H4 (cell line): ENCODE data around the gene LDLRAP1. TPM values are rescaled to one million over a fixed set of nuclear protein-coding genes. Genes with fewer than 3 reads are reported as not detected.

Experiments used
- DNase-seq: peaks from one replicate; pipeline ENCODE4 v3.0.0-alpha.2; 2015; ENCODE audit warnings: low spot score
- total RNA-seq: library from RNA; depleted of rRNA; stranded (reverse); fragments of >200 nt; shearing (Covaris generic); gene quantifications from 2 replicates; pipeline ENCODE4 v1.2.3, GENCODE V29; 2014

The LDLRAP1 gene
- total RNA-seq, 1 experiment from 2014 or later, result 9.5 TPM

- no peak for DNase-seq
Observed at GRCh38 chr1:25544243-25544764, 898 bp downstream of the LDLRAP1 start.

GRCh38 chr1:25544819-25545218 lies 1.4 kb downstream of the LDLRAP1 start:
- no peak for DNase-seq

- DNase-seq, result no peak
Observed at GRCh38 chr1:25545767-25546166, 2.4 kb downstream of the LDLRAP1 start.

- DNase-seq, result no peak
Observed at GRCh38 chr1:25546193-25546592, 2.8 kb downstream of the LDLRAP1 start.

- DNase-seq, result no peak
Observed at GRCh38 chr1:25548601-25549000, 5.2 kb downstream of the LDLRAP1 start.

- peak; percentile 85 for DNase-seq
Observed at GRCh38 chr1:25549273-25550154, 6.1 kb downstream of the LDLRAP1 start.

GRCh38 chr1:25550155-25550506 lies 6.7 kb downstream of the LDLRAP1 start:
- DNase-seq, result peak; percentile 41

GRCh38 chr1:25550683-25551310 lies 7.4 kb downstream of the LDLRAP1 start:
- no peak for DNase-seq

GRCh38 chr1:25553749-25554429 lies 10.5 kb downstream of the LDLRAP1 start:
- DNase-seq, result no peak

GRCh38 chr1:25554430-25554780 lies 11.0 kb downstream of the LDLRAP1 start:
- DNase-seq, result no peak

GRCh38 chr1:25554886-25555752 lies 11.7 kb downstream of the LDLRAP1 start:
- DNase-seq, result no peak

- no peak for DNase-seq
Observed at GRCh38 chr1:25555753-25556092, 12.3 kb downstream of the LDLRAP1 start.

GRCh38 chr1:25556132-25556670 lies 12.8 kb downstream of the LDLRAP1 start:
- DNase-seq, result no peak

- DNase-seq, result peak; percentile 55
Observed at GRCh38 chr1:25556791-25557476, 13.5 kb downstream of the LDLRAP1 start.

- DNase-seq, result no peak
Observed at GRCh38 chr1:25557543-25557942, 14.1 kb downstream of the LDLRAP1 start.

- no peak for DNase-seq
Observed at GRCh38 chr1:25559031-25559430, 15.6 kb downstream of the LDLRAP1 start.

GRCh38 chr1:25560001-25560400 lies 16.6 kb downstream of the LDLRAP1 start:
- no peak for DNase-seq

- no peak for DNase-seq
Observed at GRCh38 chr1:25560788-25561187, 17.4 kb downstream of the LDLRAP1 start.

- DNase-seq, result no peak
Observed at GRCh38 chr1:25561421-25562100, 18.2 kb downstream of the LDLRAP1 start.
